Endodermal cell (in vitro differentiated cells): ENCODE data around the gene SLC7A7. TPM values are rescaled to one million over a fixed set of nuclear protein-coding genes. Genes with fewer than 3 reads are reported as not detected.

Experiments
- DNase-seq: peaks from one replicate; pipeline ENCODE4 v3.0.0-alpha.2; 2017
- H3K27ac ChIP-seq: 2 replicates; pipeline ENCODE4 v1.5.1; 2013; ENCODE audit warnings: mild to moderate bottlenecking, low read depth, low read length, moderate library complexity
- H3K27me3 ChIP-seq: 2 replicates; pipeline ENCODE4 v1.6.1; 2013; ENCODE audit warnings: mild to moderate bottlenecking, low read length, moderate library complexity; ENCODE audit not compliant: insufficient read depth, control insufficient read depth, poor library complexity, severe bottlenecking
- H3K36me3 ChIP-seq: 2 replicates; pipeline ENCODE4 v1.7.0; 2013; ENCODE audit warnings: mild to moderate bottlenecking, low read length, moderate library complexity; ENCODE audit not compliant: control insufficient read depth, insufficient read depth
- H3K4me1 ChIP-seq: one replicate; pipeline ENCODE4 v1.7.0; 2013; ENCODE audit warnings: low read length; ENCODE audit not compliant: control insufficient read depth, insufficient read depth
- H3K4me3 ChIP-seq: 2 replicates; pipeline ENCODE4 v1.5.1; 2013; ENCODE audit warnings: mild to moderate bottlenecking, low read length, moderate library complexity
- H3K9ac ChIP-seq: 2 replicates; pipeline ENCODE4 v1.6.1; 2013; ENCODE audit warnings: mild to moderate bottlenecking, low read length, moderate library complexity; ENCODE audit not compliant: poor library complexity, severe bottlenecking; ENCODE audit errors: extremely low read depth
- H3K9me3 ChIP-seq: 2 replicates; pipeline ENCODE4 v1.6.1; 2013; ENCODE audit warnings: mild to moderate bottlenecking, low read length, moderate library complexity; ENCODE audit not compliant: control insufficient read depth
- H3K27ac Mint-ChIP-seq: 2 replicates; pipeline ENCODE4 v1.8.0; 2020; ENCODE audit warnings: mixed read lengths
- H3K27me3 Mint-ChIP-seq: 2 replicates; pipeline ENCODE4 v1.8.0; 2021; ENCODE audit warnings: mild to moderate bottlenecking, mixed read lengths; ENCODE audit not compliant: insufficient read depth
- H3K36me3 Mint-ChIP-seq: 2 replicates; pipeline ENCODE4 v1.8.0; 2020; ENCODE audit warnings: low read depth, mixed read lengths
- H3K4me1 Mint-ChIP-seq: 2 replicates; pipeline ENCODE4 v1.8.0; 2020; ENCODE audit warnings: mixed read lengths
- H3K4me3 Mint-ChIP-seq: 2 replicates; pipeline ENCODE4 v1.8.0; 2020; ENCODE audit warnings: mild to moderate bottlenecking, moderate library complexity, mixed read lengths
- H3K9me3 Mint-ChIP-seq: 2 replicates; pipeline ENCODE4 v1.8.0; 2020; ENCODE audit warnings: mild to moderate bottlenecking, mixed read lengths
- WGBS, 2 experiments: methylation state at CpG; one replicate each; pipeline versions ENCODE4 v1.1.5 to v1.1.7; 2013; ENCODE audit warnings: missing lambda C conversion rate in 2 of 2, mixed read lengths in 1 of 2; ENCODE audit not compliant: insufficient coverage in 1 of 2, insufficient read length in 1 of 2; 5-methylcytosine and 5-hydroxymethylcytosine counted together
- total RNA-seq, 2 donors: library from RNA; stranded (reverse); fragmentation: NEBNext Ultra II Directional in 1 of 2; extraction: Animal tissue kit (Norgen Biotek cat#: 25700) in 1 of 2; gene quantifications; 2 replicates in 1 of 2; 3 replicates in 1 of 2; pipeline ENCODE4 v1.2.1, GENCODE V29; 2021
- TF ChIP-seq, protein P1 (sequence below): fragments of 200-600 bp; sonication (generic); conservative IDR thresholded peaks from 2 replicates; pipeline ENCODE4 v1.5.0; 2021; ENCODE audit warnings: antibody characterized with exemption, mild to moderate bottlenecking

Gene SLC7A7
- total RNA-seq, 2 donors from 2014 or later: 16.7 to 17.0 TPM

DNA sequence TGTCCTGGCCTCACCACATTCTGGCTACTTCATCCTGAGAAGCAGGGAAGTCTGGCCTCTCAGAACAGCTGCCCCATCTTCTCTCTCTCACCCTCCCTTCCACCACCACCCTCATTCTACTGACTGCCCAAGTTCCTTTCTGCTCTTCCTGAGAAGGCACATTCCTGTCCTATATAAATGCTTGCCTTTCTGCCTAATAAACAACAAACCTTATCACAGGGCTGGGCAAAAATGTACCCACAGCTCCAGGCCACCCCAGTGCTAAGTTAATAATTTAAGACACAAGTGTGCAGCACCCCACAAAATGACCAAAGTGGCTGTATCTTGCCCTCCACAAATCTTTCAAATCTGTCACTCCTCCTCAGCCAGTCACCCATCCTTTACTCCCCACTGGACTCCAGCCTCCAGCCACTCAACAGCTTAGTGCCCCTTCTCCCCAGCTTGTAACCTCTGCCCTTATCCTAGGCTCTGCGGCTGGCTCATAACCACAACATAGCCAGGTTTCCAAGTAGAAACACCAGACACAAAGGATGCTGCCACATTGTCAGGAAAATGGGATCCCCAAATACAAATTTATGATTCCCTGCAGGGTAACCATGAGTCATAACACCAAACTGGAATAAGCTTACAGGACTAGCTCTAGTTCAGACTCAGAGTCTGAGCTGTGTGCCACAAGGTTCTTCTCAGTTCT lies 33.8 kb downstream of the SLC7A7 start:
- Histone ChIP-seq H3K4me3 (no peak overlapping the region), H3K27me3 (no peaks in the 10 kb centered on the region), H3K9me3 (no peaks in the 10 kb centered on the region), H3K4me1 (peaks cover 8% of the 10 kb centered on the region), H3K36me3 (no peaks in the 10 kb centered on the region), H3K9ac (no peak overlapping the region), H3K27ac (no peak overlapping the region)
- H3K4me1 Mint-ChIP-seq: peaks cover 11% of the 10 kb centered on the region
- WGBS, 2 experiments: 0% methylated on average over 1 of the region's 1 CpG
- no peak for DNase-seq
- H3K27ac Mint-ChIP-seq: peak overlapping the region; percentile 22
- no peaks in the 10 kb centered on the region for H3K27me3 Mint-ChIP-seq
- H3K9me3 Mint-ChIP-seq: no peaks in the 10 kb centered on the region
- H3K4me3 Mint-ChIP-seq: no peak overlapping the region
- TF ChIP-seq, protein P1, sequence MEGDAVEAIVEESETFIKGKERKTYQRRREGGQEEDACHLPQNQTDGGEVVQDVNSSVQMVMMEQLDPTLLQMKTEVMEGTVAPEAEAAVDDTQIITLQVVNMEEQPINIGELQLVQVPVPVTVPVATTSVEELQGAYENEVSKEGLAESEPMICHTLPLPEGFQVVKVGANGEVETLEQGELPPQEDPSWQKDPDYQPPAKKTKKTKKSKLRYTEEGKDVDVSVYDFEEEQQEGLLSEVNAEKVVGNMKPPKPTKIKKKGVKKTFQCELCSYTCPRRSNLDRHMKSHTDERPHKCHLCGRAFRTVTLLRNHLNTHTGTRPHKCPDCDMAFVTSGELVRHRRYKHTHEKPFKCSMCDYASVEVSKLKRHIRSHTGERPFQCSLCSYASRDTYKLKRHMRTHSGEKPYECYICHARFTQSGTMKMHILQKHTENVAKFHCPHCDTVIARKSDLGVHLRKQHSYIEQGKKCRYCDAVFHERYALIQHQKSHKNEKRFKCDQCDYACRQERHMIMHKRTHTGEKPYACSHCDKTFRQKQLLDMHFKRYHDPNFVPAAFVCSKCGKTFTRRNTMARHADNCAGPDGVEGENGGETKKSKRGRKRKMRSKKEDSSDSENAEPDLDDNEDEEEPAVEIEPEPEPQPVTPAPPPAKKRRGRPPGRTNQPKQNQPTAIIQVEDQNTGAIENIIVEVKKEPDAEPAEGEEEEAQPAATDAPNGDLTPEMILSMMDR: no peak
- H3K36me3 Mint-ChIP-seq: no peaks in the 10 kb centered on the region

DNA sequence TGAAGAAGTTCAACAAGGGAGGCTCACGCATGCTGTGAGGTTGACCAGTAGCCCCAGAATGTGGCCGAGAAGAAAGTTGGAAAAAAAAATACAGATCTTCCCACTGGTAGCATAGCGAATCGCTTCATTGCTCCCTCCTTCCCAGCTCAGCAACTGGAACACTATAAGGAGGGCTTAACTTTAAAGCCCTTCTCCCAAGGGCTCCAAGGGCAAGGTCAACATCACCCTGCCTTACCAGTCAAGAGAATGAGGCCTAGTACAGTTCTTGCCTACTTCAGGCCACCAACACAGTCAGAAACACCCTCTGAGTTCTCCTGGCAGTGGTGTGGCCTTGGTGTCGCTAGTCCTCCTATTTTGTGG lies 34.3 kb downstream of the SLC7A7 start:
- peak overlapping the region; percentile 22 for H3K27ac Mint-ChIP-seq
- H3K4me3 Mint-ChIP-seq: no peak overlapping the region
- no peaks in the 10 kb centered on the region for H3K27me3 Mint-ChIP-seq
- Histone ChIP-seq H3K4me1 (peaks cover 8% of the 10 kb centered on the region), H3K9ac (no peak overlapping the region), H3K4me3 (no peak overlapping the region), H3K36me3 (no peaks in the 10 kb centered on the region), H3K9me3 (no peaks in the 10 kb centered on the region), H3K27me3 (no peaks in the 10 kb centered on the region), H3K27ac (no peak overlapping the region)
- peaks cover 3% of the 10 kb centered on the region for H3K36me3 Mint-ChIP-seq
- H3K9me3 Mint-ChIP-seq: no peaks in the 10 kb centered on the region
- TF ChIP-seq, protein P1: no peak
- no peak for DNase-seq
- 89 to 100% methylated on average over 3 to 5 of the region's 5 CpGs for WGBS, 2 experiments
- peaks cover 11% of the 10 kb centered on the region for H3K4me1 Mint-ChIP-seq

DNA sequence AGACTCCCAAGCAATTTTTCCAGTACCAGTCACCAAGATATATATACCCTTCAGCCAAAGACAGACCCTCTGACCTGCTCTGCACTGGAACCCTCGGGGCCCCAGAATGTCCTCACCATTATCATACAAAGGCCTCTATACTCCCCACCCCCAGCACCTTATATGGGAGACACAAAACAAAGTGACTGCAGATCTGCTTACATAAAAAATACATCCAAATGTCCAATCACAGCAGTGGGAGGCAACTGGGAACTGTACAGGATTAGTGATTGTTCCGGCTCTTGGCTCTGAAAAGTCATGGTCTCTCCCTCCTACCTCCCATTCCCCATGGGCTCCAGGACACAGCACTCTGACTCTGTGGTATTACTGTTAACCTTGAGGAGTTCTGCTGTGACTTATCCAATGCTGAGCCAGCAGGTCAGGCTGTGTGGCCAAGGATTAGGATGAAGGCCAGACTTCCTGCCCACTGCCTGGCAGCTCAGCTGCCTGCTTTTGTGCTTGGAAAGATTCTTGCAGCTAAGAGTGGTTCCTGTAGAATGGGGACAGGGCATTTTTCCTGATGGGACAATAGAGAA lies 35.0 kb downstream of the SLC7A7 start:
- TF ChIP-seq, protein P1: no peak
- H3K4me3 Mint-ChIP-seq: no peak overlapping the region
- no peak for DNase-seq
- H3K27me3 Mint-ChIP-seq: no peaks in the 10 kb centered on the region
- Histone ChIP-seq H3K9ac (no peak overlapping the region), H3K27ac (no peak overlapping the region), H3K4me1 (peaks cover 8% of the 10 kb centered on the region), H3K9me3 (no peaks in the 10 kb centered on the region), H3K27me3 (no peaks in the 10 kb centered on the region), H3K36me3 (peaks cover 7% of the 10 kb centered on the region), H3K4me3 (no peak overlapping the region)
- peaks cover 3% of the 10 kb centered on the region for H3K36me3 Mint-ChIP-seq
- H3K9me3 Mint-ChIP-seq: no peaks in the 10 kb centered on the region
- H3K27ac Mint-ChIP-seq: no peak overlapping the region
- WGBS, 2 experiments: 85 to 92% methylated on average over 2 of the region's 2 CpGs
- H3K4me1 Mint-ChIP-seq: peaks cover 11% of the 10 kb centered on the region
